Measurements from ENCODE around the gene NAALADL2.
"Not testable (repeated sequence)": the region's sequence is repeated elsewhere in the genome, so short reads cannot be mapped to it uniquely, and the experiment has no call there.

Gene NAALADL2

DNA sequence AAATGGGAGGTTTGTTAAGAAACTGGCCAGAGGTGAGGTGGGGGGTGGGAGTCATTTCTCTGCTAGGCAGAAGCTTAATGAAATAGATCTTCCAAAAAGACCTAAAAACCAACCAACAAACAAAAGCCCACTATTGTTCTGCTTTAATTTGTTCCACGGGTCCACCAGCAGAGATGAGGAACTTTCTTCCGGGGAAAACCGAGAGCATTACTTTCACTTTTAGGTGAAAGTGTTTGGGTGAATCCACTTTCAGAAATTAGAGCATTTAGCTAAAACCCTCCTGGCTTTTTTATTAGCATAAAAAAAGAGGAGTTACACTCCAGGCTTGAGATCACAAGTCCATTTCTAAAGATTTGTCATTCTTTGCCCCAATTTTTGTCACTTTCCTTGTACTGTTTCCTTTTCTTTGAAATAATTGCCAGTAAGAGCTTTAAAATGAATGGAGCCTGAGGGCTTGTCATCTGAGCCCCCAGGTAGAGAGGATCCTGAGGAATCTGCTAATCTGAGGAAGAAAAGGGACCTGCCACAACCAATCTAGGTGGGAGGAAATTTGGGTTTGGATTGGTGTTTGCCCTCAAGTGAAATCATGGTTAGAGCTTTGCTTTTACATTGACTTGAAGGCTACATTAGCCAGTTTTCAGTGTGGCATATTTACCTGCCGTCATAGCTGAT, 667.6 kb downstream of the NAALADL2 start:
- no peak for DNase-seq

- DNase-seq = not testable (repeated sequence)
These were observed 669.6 kb downstream of the NAALADL2 start for GRCh38 chr3:175528693-175529092.

DNA sequence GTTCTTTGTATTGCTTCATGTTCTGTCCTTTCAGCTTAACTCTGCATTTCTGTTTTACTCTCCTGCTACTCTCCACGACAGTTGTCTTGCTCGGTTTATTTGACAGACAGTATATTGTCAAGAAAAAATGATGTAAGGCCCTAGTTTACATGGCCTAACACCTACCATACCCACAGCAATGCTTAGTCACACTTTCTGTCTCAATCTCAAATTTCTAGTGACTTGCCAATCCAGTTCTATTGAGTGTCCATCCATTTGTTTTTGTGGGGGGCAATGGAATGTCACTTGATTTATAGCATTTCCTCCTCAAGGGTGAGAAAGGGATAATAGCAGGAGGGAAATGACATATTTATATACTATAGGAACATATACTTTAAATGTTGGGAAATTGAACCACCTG, 676.2 kb downstream of the NAALADL2 start:
- no peak for DNase-seq

GRCh38 chr3:175546115-175546514, 687.0 kb downstream of the NAALADL2 start:
- DNase-seq = no peak

- DNase-seq = no peak
These were observed 693.8 kb downstream of the NAALADL2 start for GRCh38 chr3:175552929-175553328.

GRCh38 chr3:175554801-175555200, 695.7 kb downstream of the NAALADL2 start:
- DNase-seq = no peak

GRCh38 chr3:175558261-175558660, 699.1 kb downstream of the NAALADL2 start:
- DNase-seq = no peak

DNA sequence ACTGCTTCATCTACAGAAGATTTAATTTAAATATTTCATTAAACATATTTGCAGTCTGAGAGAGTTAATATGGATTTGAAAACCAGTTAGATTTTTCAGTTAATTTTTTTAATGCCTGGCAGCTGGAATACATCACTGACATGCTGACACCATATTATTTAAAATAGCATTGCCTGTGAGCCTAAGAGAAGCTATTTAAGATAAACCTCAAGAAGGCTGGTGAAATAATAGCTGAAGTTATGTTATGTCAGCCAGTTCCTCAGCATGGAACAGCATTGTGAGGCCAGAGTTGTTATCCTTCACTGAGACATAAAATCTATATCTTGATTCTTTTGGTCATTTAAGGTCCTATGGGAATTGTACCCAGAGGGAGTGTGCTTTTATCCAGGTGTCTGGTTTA, 705.2 kb downstream of the NAALADL2 start:
- DNase-seq = no peak

GRCh38 chr3:175571096-175571495, 712.0 kb downstream of the NAALADL2 start:
- DNase-seq = no peak

DNA sequence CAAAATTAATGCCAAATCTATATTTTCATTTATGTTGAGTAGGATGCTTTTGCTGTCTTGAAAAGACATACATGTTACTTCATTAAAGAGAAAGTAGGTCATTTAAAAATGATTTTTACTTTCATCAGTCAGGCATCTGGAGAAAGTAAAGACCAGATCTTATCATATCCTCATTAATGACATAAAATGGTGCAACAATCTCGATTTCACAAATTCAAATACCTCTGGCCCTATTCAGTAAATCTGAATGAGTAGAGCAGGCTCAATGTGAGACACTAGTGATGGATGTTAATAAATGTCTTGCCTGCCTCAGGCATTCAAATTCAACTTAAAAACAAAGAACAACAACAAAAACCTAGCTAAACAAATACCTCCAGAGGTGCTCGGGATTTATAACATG, 714.1 kb downstream of the NAALADL2 start:
- no peak for DNase-seq

- DNase-seq = no peak
These were observed 721.2 kb downstream of the NAALADL2 start for GRCh38 chr3:175580318-175580717.

GRCh38 chr3:175585898-175586297, 726.8 kb downstream of the NAALADL2 start:
- no peak for DNase-seq

DNA sequence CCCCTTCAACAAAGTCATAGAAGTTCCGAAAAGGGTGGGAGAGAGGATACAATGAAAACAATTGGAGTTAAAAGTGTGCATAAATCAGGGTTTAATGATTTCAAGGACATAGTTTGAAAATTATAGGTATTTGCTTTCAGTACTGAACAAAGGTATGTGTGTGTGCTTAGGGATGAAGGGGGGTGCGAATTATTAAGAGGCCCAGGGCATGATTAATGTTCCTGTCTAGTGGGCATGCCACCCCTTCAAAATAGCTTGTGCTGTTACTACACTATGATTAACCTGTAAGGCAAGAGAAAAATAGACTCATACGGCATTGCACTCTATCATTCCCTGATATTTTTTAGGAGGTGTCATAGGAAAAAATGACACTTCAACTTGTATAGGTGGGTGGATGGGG, 731.6 kb downstream of the NAALADL2 start:
- no peak for DNase-seq

GRCh38 chr3:175591375-175591774, 732.2 kb downstream of the NAALADL2 start:
- DNase-seq = no peak

- DNase-seq = no peak
These were observed 734.2 kb downstream of the NAALADL2 start for GRCh38 chr3:175593331-175593730.

GRCh38 chr3:175598740-175599139, 739.6 kb downstream of the NAALADL2 start:
- no peak for DNase-seq

GRCh38 chr3:175601521-175601920, 742.4 kb downstream of the NAALADL2 start:
- DNase-seq = no peak

DNA sequence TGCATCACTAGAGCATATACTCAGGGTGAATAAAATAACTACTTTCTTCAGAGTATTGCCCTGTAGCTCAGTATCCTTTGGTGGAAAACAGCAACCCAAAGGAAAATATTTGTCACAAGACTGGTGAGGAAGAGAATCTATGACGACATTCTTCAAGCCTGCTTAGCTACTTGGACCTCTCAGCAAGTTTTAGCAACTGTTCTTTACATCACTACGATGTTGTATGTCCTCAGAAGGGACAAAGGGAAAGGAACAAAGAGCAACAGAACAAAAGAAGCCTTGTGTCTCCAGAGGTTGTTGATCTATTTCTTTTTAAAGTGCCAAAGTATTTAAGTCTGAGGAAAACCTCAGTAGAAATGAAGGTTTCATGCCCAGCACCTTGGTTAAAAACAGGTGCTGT, 746.7 kb downstream of the NAALADL2 start:
- no peak for DNase-seq

GRCh38 chr3:175606650-175607318, 747.6 kb downstream of the NAALADL2 start:
- DNase-seq = no peak

GRCh38 chr3:175608356-175608755, 749.2 kb downstream of the NAALADL2 start:
- no peak for DNase-seq

GRCh38 chr3:175608911-175609310, 749.8 kb downstream of the NAALADL2 start:
- DNase-seq = no peak

GRCh38 chr3:175612487-175613196, 753.5 kb downstream of the NAALADL2 start:
- DNase-seq = no peak

DNA sequence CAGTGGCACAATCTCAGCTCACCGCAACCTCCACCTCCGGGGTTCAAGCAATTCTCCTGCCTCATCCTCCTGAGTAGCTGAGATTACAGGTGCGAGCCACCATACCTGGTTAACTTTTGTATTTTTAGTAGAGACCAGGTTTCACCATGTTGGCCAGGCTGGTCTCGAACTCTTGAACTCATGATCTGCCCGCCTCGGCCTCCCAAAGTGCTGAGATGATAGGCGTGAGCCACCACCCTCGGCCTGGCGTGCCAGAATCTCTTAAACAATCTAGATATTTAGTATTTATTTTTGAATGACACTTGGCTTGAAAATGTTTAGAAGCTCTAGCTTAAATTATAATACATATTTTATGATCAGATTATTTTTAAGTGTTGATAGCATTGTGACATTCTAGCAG, 755.0 kb downstream of the NAALADL2 start:
- not testable (repeated sequence) for DNase-seq

- DNase-seq = no peak
These were observed 758.1 kb downstream of the NAALADL2 start for GRCh38 chr3:175617247-175617646.
